ENCODE measurements around the gene CLCN2. TPM values are rescaled to one million over a fixed set of nuclear protein-coding genes. Genes with fewer than 3 reads are reported as not detected.

The CLCN2 gene
- total and polyA plus RNA-seq, 2 of the 4 experiments (the other 2 are of a cell fraction): 2.9 to 5.8 TPM

GRCh38 chr3:184384342-184384741, 22.9 kb upstream of the CLCN2 start:
- ChIA-PET POLR2A (ENCODE audit: unreplicated experiment) (interaction anchor here (0.8 kb wide), 1 partner anchor 15 kb away, joined by 3 read pairs; no protein-coding TSS in a partner anchor), CTCF (interaction anchor here (2.1 kb wide), 1 partner anchor 13 kb away, joined by 9 read pairs; no protein-coding TSS in a partner anchor)
- H3K18ac ChIP-seq (ENCODE audit: low read depth, low read length): no peak overlapping the region
- in situ Hi-C loops (cut with MboI; ENCODE audit: low sequenced_read_pairs) (no loop called here), dilution Hi-C loops (cut with HindIII; ENCODE audit: low sequenced_read_pairs, unreplicated experiment) (no loop called here), intact Hi-C loops (cut with micrococcal nuclease) (no loop called here)
- H4K91ac ChIP-seq (ENCODE audit: insufficient read depth, low read depth, low read length): no peak overlapping the region
- no peak overlapping the region for H2BK120ac ChIP-seq (ENCODE audit: low read depth, low read length)
- H2BK5ac ChIP-seq (ENCODE audit: low read depth, low read length, poor library complexity, severe bottlenecking): no peak overlapping the region
- peaks cover 70% of the 10 kb centered on the region for H3K27me3 ChIP-seq (ENCODE audit: control insufficient read depth, insufficient read depth, low read length)
- H3K56ac ChIP-seq (ENCODE audit: extremely low read depth, insufficient read depth, low read length): no peak overlapping the region
- no peak for TF ChIP-seq MAZ (IDR thresholded peaks at IDR 0.05; ENCODE audit: borderline replicate concordance, low read depth, low read length)
- TF ChIP-seq BHLHE40 (IDR thresholded peaks at IDR 0.05; ENCODE audit: low read depth, low read length): no peak
- TF ChIP-seq MAFK (IDR thresholded peaks at IDR 0.05; ENCODE audit: low read depth, low read length): no peak
- TF ChIP-seq SMC3 (IDR thresholded peaks at IDR 0.05; ENCODE audit: low read depth, low read length): no peak
- TF ChIP-seq RCOR1 (IDR thresholded peaks at IDR 0.05; ENCODE audit: insufficient replicate concordance, low read length): no peak
- no peak for TF ChIP-seq FOS (IDR thresholded peaks at IDR 0.05; ENCODE audit: low read depth, low read length)
- TF ChIP-seq POLR2A (IDR thresholded peaks at IDR 0.05; ENCODE audit: low read depth, low read length): no peak
- no peak for TF ChIP-seq MXI1 (IDR thresholded peaks at IDR 0.05; ENCODE audit: borderline replicate concordance, low read depth, low read length)
- no peak for TF ChIP-seq USF2 (IDR thresholded peaks at IDR 0.05; ENCODE audit: low read depth, low read length)
- no peak for TF ChIP-seq CHD1 (IDR thresholded peaks at IDR 0.05; ENCODE audit: low read depth, low read length)
- no peak for TF ChIP-seq ELK1 (IDR thresholded peaks at IDR 0.05; ENCODE audit: borderline replicate concordance, low read depth, low read length)
- no peak for TF ChIP-seq RAD21 (IDR thresholded peaks at IDR 0.05; ENCODE audit: low read length)
- no peak for TF ChIP-seq CEBPB (IDR thresholded peaks at IDR 0.05; ENCODE audit: low read depth, low read length)
- no peak for TF ChIP-seq RFX5 (IDR thresholded peaks at IDR 0.05; ENCODE audit: low read depth, low read length)
- TF ChIP-seq NFE2L2 (IDR thresholded peaks at IDR 0.05; ENCODE audit: low read depth, low read length): no peak
- no peak for TF ChIP-seq CTCF (conservative IDR thresholded peaks at IDR 0.05; ENCODE audit: low read depth, low read length)
- H4K20me1 ChIP-seq (ENCODE audit: insufficient read depth, low read length): no peaks in the 10 kb centered on the region
- H3K9ac ChIP-seq (ENCODE audit: low read depth, low read length): no peak overlapping the region
- no peak overlapping the region for H2BK15ac ChIP-seq (ENCODE audit: low read depth, low read length)
- H3K9me1 ChIP-seq (ENCODE audit: insufficient read depth, low read length): no peaks in the 10 kb centered on the region
- DNase-seq: no peak
- no peak for ATAC-seq (ENCODE audit: low read depth)
- no peaks in the 10 kb centered on the region for H3K79me1 ChIP-seq (ENCODE audit: low read depth in 1 of 2, low read length in 2 of 2)
- H3K9me3 ChIP-seq (ENCODE audit: control insufficient read depth, insufficient read depth, low read length): no peaks in the 10 kb centered on the region
- H4K8ac ChIP-seq (ENCODE audit: low read depth in 2 of 2, low read length in 2 of 2): no peak overlapping the region
- H3K4me1 ChIP-seq (ENCODE audit: control insufficient read depth, insufficient read depth, low read length): peaks cover 2% of the 10 kb centered on the region; the same call in 1 of the 2 replicates
- no peak overlapping the region for H2BK20ac ChIP-seq (ENCODE audit: low read depth, low read length)
- no peak overlapping the region for H3K4ac ChIP-seq (ENCODE audit: low read depth, low read length)
- no peak overlapping the region for H3K27ac ChIP-seq (ENCODE audit: insufficient read depth, low read length)
- H4K5ac ChIP-seq (ENCODE audit: low read depth, low read length): no peak overlapping the region
- BruUV-seq (replicated peaks): no TSS peak
- H3K23ac ChIP-seq (ENCODE audit: low read depth, low read length): no peak overlapping the region
- no peak overlapping the region for H3K14ac ChIP-seq (replicated peaks; ENCODE audit: low read depth, low read length)
- no peak overlapping the region for H2AK5ac ChIP-seq (ENCODE audit: low read depth, low read length)
- H3K4me2 ChIP-seq (ENCODE audit: low read depth, low read length): no peak overlapping the region
- H2AFZ ChIP-seq (replicated peaks; ENCODE audit: low read length, poor library complexity): no peak overlapping the region
- H3K36me3 ChIP-seq (ENCODE audit: control insufficient read depth, insufficient read depth, low read length): no peaks in the 10 kb centered on the region
- H3K4me3 ChIP-seq (ENCODE audit: insufficient read depth, low read depth, low read length): no peak overlapping the region
- 82% methylated on average over 7 of the region's 9 CpGs; no CpG with 5 or more reads in 1 of the 2 experiments for WGBS, 2 experiments (ENCODE audit: extremely low coverage in 2 of 2, insufficient read length in 1 of 2)
- no peak overlapping the region for H2AK9ac ChIP-seq (replicated peaks; ENCODE audit: low read depth, low read length, poor library complexity)

Data from IMR-90 (cell line).